Mesodermal cell (in vitro differentiated cells): ENCODE measurements around the gene LRRN4.
A peak's percentile ranks its signal among the peaks of the same experiment; 100 is the strongest.

ENCODE experiments used
- H3K27ac ChIP-seq: 2 replicates; pipeline ENCODE4 v1.7.0; 2013; ENCODE audit warnings: mild to moderate bottlenecking, low read depth, low read length, moderate library complexity; ENCODE audit not compliant: severe bottlenecking
- H3K36me3 ChIP-seq: 2 replicates; pipeline ENCODE4 v1.7.1; 2013; ENCODE audit warnings: mild to moderate bottlenecking, low read length, moderate library complexity; ENCODE audit not compliant: control insufficient read depth, insufficient read depth
- H3K4me1 ChIP-seq: one replicate; pipeline ENCODE4 v1.7.1; 2013; ENCODE audit warnings: mild to moderate bottlenecking, low read length; ENCODE audit not compliant: insufficient read depth, control insufficient read depth, poor library complexity, severe bottlenecking
- H3K4me3 ChIP-seq: 2 replicates; pipeline ENCODE4 v1.7.0; 2013; ENCODE audit warnings: low read length, control low read depth, mild to moderate bottlenecking; ENCODE audit not compliant: insufficient read depth, poor library complexity, severe bottlenecking; ENCODE audit errors: extremely low read depth
- H3K9me3 ChIP-seq: 2 replicates; pipeline ENCODE4 v1.7.1; 2013; ENCODE audit warnings: mild to moderate bottlenecking, low read length, moderate library complexity; ENCODE audit not compliant: control insufficient read depth
- WGBS, 2 experiments: methylation state at CpG; one replicate each; pipeline ENCODE4 v1.1.5; 2013; ENCODE audit warnings: missing lambda C conversion rate in 2 of 2; ENCODE audit not compliant: insufficient coverage in 2 of 2; 5-methylcytosine and 5-hydroxymethylcytosine counted together

Gene LRRN4

DNA sequence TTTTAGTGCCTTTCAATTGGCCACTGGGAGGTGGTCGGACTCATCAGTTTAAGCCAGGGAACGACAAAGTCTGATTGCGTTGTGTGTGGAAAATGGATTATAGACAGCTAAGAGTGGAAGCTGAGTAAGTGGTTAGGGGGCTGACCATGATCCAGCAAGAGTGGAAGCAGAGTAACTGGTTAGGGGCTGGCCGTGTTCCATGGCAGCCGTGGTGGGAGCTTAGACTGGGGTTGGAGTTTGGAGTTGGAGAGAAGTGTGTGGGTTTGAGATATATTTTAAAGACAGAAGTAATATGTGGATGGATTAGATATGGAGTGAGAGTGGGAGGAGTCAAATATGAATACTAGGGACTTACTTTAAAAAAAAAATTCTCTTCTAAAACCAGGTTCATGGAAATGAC is 41.7 kb downstream of the LRRN4 start:
- Histone ChIP-seq H3K4me1 (peaks cover 6% of the 10 kb centered on the region), H3K9me3 (no peaks in the 10 kb centered on the region), H3K27ac (no peak overlapping the region), H3K36me3 (peaks cover 69% of the 10 kb centered on the region), H3K4me3 (no peak overlapping the region)
- 91 to 100% methylated on average over 5 of the region's 5 CpGs for WGBS, 2 experiments

DNA sequence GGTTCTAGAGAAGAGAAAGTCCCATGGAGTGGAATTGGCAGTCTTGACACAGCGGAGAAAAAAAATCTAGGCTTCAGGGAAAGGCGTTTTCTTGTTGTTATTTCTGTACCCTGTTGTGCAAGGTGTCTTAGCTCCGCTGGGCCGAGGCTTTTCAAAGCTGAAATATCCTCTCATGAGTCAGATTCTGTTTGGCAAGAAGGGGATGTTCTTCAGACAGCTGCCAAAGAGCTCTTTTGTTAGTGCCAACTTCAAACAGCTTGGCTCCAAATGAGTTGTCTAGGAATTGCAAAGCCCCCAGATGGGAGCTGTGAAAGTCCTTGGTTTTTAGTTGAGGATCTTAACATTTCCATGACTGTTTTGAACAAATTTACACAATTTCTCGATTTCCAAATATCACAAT is 45.6 kb downstream of the LRRN4 start:
- 69 to 75% methylated on average over 3 to 4 of the region's 5 CpGs for WGBS, 2 experiments
- peaks cover 37% of the 10 kb centered on the region for H3K36me3 ChIP-seq
- peaks cover 6% of the 10 kb centered on the region for H3K4me1 ChIP-seq
- no peaks in the 10 kb centered on the region for H3K9me3 ChIP-seq
- H3K27ac ChIP-seq = peak overlapping the region; percentile 20
- H3K4me3 ChIP-seq = peak overlapping the region; percentile 78

DNA sequence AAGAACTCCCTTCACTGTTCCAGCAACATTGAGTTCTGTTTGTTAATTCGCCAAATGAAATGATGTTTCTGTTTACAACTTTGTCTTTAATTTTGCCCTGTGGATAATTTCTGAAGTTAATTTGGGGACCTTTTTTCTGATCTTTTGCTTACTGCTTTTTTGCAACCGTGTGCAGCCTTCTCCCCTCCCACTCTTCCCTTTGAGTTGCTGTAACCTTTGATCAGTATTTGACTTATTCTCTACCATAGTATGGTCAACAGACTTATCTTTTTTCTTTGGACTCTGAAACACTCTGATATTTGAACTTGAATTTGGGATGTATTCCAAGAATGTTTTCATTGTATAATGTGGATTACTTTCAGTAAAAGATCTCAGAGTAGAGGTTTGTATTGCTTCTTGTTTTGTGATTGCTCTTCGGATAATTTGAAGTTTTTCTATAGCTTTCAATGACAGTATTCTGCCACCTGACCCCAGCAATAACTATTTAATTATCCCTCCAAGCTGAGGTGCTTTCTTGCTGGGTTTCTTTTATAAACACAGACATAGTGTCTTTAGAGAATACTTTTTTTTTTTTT is 46.2 kb downstream of the LRRN4 start:
- H3K9me3 ChIP-seq = no peaks in the 10 kb centered on the region
- H3K4me1 ChIP-seq = peaks cover 6% of the 10 kb centered on the region
- no peak overlapping the region for H3K27ac ChIP-seq
- 33% methylated on average over 1 of the region's 3 CpGs; no CpG with 5 or more reads in 1 of the 2 experiments for WGBS, 2 experiments
- peak overlapping the region; percentile 78 for H3K4me3 ChIP-seq
- H3K36me3 ChIP-seq = peaks cover 30% of the 10 kb centered on the region

DNA sequence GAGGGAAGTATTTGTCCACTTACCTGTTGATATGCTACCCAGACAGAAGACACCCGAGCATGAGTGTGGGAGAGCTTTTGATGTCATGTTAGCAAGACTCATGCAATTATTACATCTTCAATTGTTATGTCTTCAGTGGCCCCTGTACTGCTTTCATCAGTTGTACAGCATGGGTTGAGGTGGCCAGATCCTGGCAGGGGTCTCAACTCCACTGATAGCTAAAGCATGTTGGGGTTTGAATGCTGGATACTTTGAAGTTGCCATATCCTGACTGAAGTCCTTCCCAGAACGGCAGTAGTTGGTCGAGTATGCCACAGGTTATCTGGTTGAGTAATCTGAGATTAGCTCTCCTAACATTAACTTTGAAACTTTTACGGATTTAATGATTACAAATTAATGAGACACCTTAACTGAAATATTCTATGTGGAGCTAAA is 46.7 kb downstream of the LRRN4 start:
- WGBS, 2 experiments = 7 to 14% methylated on average over 1 to 2 of the region's 4 CpGs
- Histone ChIP-seq H3K4me3 (peak overlapping the region; percentile 78), H3K9me3 (no peaks in the 10 kb centered on the region), H3K36me3 (peaks cover 26% of the 10 kb centered on the region), H3K4me1 (peaks cover 6% of the 10 kb centered on the region), H3K27ac (no peak overlapping the region)

DNA sequence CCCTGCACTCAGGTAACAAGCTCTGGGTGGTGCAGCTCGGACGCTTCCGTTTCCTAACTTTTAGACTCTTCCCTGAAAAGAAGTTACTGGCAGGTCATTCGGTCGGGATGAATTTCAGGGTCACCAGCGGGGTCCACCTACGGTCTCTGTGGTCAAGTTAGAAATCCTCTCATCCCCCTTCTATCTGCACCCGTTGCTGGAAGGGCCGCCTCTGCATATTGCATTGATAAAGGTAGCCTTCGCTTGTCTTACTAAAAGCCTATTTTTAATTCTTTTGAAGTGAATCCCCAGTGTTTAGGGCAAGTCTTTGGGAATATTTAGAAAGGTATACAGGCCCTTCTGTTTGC is 47.3 kb downstream of the LRRN4 start:
- Histone ChIP-seq H3K27ac (peak overlapping the region; percentile 68), H3K4me3 (peak overlapping the region; percentile 78), H3K4me1 (peaks cover 6% of the 10 kb centered on the region), H3K36me3 (peaks cover 20% of the 10 kb centered on the region), H3K9me3 (no peaks in the 10 kb centered on the region)
- 0 to 2% methylated on average over 7 to 8 of the region's 10 CpGs for WGBS, 2 experiments

DNA sequence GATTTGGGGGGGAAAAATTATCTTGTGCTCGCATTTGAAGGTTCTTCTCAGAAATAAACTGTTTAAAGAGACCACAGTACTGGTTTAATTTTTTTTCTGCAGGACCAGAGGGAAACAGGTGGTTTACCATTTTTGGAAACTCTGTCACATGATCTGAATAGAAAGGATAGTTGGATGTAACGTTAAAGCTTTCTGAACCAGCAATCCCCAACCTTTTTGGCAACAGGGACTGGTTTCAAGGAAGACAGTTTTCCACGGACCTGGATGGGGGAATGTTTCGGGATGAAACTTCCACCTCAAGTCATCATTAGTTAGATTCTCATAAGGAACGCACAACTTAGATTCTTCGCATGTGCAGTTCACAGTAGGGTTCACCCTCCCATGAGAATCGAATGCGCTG is 53.0 kb downstream of the LRRN4 start:
- 93 to 96% methylated on average over 4 to 8 of the region's 8 CpGs for WGBS, 2 experiments

DNA sequence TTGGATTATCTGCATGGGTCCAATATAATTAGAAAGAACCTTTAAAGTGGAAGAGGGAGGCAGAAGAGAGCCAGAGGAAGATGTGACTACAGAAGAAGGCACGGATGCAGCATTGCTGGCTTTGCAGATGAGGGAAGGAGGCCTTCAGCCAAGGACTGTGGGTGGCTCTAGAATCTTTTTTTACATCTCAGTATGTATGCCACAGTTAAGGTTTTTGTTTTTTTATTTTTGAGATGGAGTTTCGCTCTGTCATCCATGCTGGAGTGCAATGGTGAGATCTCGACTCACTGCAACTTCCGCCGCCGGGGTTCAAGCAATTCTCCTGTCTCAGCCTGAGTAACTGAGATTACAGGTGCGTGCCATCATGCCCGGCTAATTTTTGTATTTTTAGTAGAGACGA is 54.1 kb downstream of the LRRN4 start:
- no peak overlapping the region for H3K4me3 ChIP-seq
- WGBS, 2 experiments = 97 to 100% methylated on average over 7 to 8 of the region's 9 CpGs
- H3K9me3 ChIP-seq = no peaks in the 10 kb centered on the region
- H3K27ac ChIP-seq = no peak overlapping the region
- peaks cover 31% of the 10 kb centered on the region for H3K36me3 ChIP-seq
- no peaks in the 10 kb centered on the region for H3K4me1 ChIP-seq

More for the DNA sequence above, 53.0 kb downstream of the LRRN4 start:
- no peaks in the 10 kb centered on the region for H3K4me1 ChIP-seq
- no peak overlapping the region for H3K27ac ChIP-seq
- H3K36me3 ChIP-seq = peaks cover 23% of the 10 kb centered on the region
- H3K4me3 ChIP-seq = no peak overlapping the region
- no peaks in the 10 kb centered on the region for H3K9me3 ChIP-seq

DNA sequence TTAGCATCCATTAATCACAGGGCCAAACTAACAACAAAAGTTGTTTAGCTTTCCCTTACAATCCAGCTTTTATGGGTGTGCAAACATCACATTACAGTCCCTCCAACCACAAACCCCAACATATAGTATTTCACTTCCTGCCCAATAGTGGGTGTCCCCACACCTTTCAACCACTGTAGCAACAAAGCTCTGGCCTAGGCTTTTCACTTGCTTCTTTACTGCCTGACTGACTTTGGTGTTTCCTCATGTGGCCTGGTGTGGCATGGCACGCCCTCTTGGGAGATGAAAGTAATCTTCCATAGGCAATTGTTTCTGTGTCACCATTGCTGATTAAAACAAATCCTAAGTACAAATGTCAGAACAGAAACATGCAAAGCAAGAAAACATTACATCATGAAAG is 57.1 kb downstream of the LRRN4 start:
- H3K27ac ChIP-seq = no peak overlapping the region
- no peaks in the 10 kb centered on the region for H3K9me3 ChIP-seq
- H3K36me3 ChIP-seq = peaks cover 44% of the 10 kb centered on the region
- H3K4me3 ChIP-seq = no peak overlapping the region
- H3K4me1 ChIP-seq = no peaks in the 10 kb centered on the region
- no CpG with 5 or more reads among the region's 1 CpG for WGBS, 2 experiments

DNA sequence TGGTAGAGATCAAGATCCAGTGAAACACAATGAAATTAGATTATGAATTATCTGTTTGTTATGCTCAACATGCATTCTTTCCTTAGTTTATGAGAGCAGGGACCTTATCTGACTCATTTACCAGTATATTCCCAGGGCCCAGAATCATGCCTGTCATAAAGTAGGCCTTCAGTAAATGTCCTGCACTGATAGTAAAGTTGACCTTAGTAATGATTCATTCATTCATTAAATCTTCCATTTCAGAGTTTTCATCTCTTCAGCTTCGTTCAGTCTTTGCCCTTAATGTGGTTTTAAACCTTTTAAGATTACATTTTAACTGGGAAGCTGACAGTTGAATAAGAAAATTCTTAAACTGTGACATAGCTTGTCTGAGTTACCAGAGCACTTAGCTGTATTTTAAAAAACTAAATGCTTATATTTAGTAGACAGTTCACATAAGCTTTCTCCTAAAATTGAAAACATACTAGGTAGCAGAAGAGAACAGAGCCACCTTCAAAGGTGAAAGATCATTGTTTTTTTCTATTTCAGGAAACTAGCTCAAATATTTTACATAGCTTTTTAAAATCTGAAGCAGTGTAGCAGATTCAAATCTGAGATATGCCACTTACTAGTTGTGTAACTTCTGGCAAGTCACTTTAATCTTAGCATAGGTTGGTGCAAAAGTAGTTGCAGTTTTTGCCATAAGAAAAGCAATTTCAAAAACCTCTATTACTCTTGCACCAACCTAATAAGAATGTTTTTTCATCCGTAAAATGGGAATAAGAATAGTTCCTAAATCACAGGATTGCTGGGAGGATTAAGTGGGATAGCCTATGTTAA is 62.0 kb downstream of the LRRN4 start:
- Histone ChIP-seq H3K4me1 (no peaks in the 10 kb centered on the region), H3K4me3 (no peak overlapping the region), H3K36me3 (peaks cover 65% of the 10 kb centered on the region), H3K9me3 (no peaks in the 10 kb centered on the region), H3K27ac (no peak overlapping the region)
- no CpG with 5 or more reads among the region's 2 CpGs for WGBS, 2 experiments

DNA sequence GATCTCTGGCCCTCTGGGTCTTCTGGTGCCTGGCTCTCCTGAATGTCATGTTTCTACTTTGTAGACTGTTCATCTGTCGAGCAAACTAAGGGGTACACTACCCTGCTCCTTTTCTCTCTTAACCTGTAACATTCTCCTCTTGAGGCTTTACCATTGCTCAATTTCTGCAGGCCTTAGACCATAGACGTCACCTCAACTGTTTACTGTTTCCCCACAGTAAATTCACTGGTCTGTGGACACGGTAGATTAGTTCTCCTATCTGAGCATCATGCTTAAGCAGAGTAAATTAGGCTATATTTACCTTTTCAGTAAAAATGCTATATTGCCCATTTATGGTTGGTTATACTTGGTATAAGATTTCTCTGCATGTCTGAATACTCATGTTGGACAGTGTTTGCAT is 62.9 kb downstream of the LRRN4 start:
- WGBS, 2 experiments = 75 to 100% methylated on average over 1 to 2 of the region's 3 CpGs
- Histone ChIP-seq H3K36me3 (peaks cover 64% of the 10 kb centered on the region), H3K9me3 (no peaks in the 10 kb centered on the region), H3K27ac (no peak overlapping the region), H3K4me1 (no peaks in the 10 kb centered on the region), H3K4me3 (no peak overlapping the region)
